Panc1 (cell line): ENCODE data around the gene HIPK3.

ENCODE experiments used
- CTCF ChIP-seq: fragments of 450-650 bp; IDR thresholded peaks from 2 replicates; pipeline ENCODE4 v1.5.1; 2017; ENCODE audit warnings: mild to moderate bottlenecking
- POLR2AphosphoS5 ChIP-seq: IDR thresholded peaks from 2 replicates; pipeline ENCODE4 v1.6.1; 2012; ENCODE audit warnings: mild to moderate bottlenecking, low read depth, low read length, moderate library complexity
- REST ChIP-seq, 2 experiments: IDR thresholded peaks; 2 replicates each; pipeline ENCODE4 v1.6.1; 2011 to 2012; ENCODE audit warnings: low read depth in 2 of 2, control low read depth in 1 of 2, low read length in 1 of 2, mild to moderate bottlenecking in 1 of 2, moderate library complexity in 1 of 2; ENCODE audit not compliant: insufficient read depth in 1 of 2
- SIN3A ChIP-seq: IDR thresholded peaks from 2 replicates; pipeline ENCODE4 v1.6.1; 2012; ENCODE audit warnings: low read depth, mild to moderate bottlenecking, low read length, moderate library complexity, borderline replicate concordance; ENCODE audit not compliant: insufficient read depth
- TCF7L2 ChIP-seq: IDR thresholded peaks from 2 replicates; pipeline ENCODE4 v1.6.1; 2011; ENCODE audit warnings: mild to moderate bottlenecking, low read depth, low read length, inconsistent platforms

DNA sequence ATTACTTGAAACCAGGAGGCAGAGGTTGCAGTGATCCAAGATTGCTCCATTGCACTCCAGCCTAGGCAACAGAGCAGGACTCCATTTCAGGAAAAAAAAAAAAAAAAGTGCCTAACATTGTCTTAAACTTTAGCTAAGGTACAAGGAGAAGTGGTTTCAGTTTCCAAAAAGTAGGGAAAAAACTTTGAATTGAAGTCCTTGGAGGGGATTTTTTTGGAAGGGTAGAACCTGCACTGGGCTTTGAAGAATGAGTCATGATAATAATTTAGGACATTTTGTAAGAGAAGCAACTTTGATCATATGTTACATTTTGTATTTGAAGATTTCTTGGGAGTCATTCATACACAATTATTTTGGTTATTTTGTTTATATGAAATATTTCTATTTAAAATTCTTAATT, 31.8 kb upstream of the HIPK3 start:
- TF ChIP-seq CTCF (no peak), REST (IDR thresholded peaks at IDR 0.05; ENCODE audit: insufficient read depth in 1 of 2, low read depth in 2 of 2, low read length in 1 of 2) (no peak), POLR2AphosphoS5 (no peak), SIN3A (no peak), TCF7L2 (no peak)
